IMR-90 (cell line): ENCODE results near the gene TNIP2. TPM values are rescaled to one million over a fixed set of nuclear protein-coding genes. Genes with fewer than 3 reads are reported as not detected.

Experiments
- ATAC-seq: fragments of 200-7000 bp; cut with Tn5 transposase; 2 replicates; pipeline ENCODE4 v1.9.1; 2020; ENCODE audit warnings: low read depth, mild to moderate bottlenecking, moderate library complexity
- BruUV-seq: library from RNA; stranded (reverse); fragments of 400-500 nt; replicated peaks from 2 replicates; lab custom pipeline; 2021; lab: Mats Ljungman, UMichigan
- CTCF ChIA-PET: fragments of 300-600 bp; formaldehyde crosslinking; extraction: SDS; loops from one replicate; lab custom pipeline; 2021; ENCODE audit warnings: antibody characterized with exemption; lab: Yijun Ruan, JAX
- POLR2A ChIA-PET: fragments of 300-600 bp; sonication (Branson Sonifier 250); formaldehyde crosslinking; loops from one replicate; lab custom pipeline; 2022; ENCODE audit warnings: antibody characterized with exemption; ENCODE audit not compliant: unreplicated experiment; lab: Charles Lee
- DNase-seq: peaks from one replicate; pipeline ENCODE4 v3.0.0; 2013
- H2AFZ ChIP-seq: replicated peaks from 2 replicates; pipeline ENCODE3; 2013; ENCODE audit warnings: low read length, mild to moderate bottlenecking; ENCODE audit not compliant: poor library complexity
- H2AK5ac ChIP-seq: 2 replicates; pipeline ENCODE4 v1.6.1; 2013; ENCODE audit warnings: low read depth, low read length, inconsistent platforms
- H2AK9ac ChIP-seq: replicated peaks from 2 replicates; pipeline ENCODE3; 2013; ENCODE audit warnings: mild to moderate bottlenecking, low read depth, low read length, moderate library complexity; ENCODE audit not compliant: poor library complexity
- H2BK120ac ChIP-seq: 2 replicates; pipeline ENCODE4 v1.6.1; 2013; ENCODE audit warnings: low read depth, low read length, inconsistent platforms
- H2BK15ac ChIP-seq: 3 replicates; pipeline ENCODE4 v1.6.1; 2013; ENCODE audit warnings: low read depth, low read length, inconsistent platforms
- H2BK20ac ChIP-seq: 2 replicates; pipeline ENCODE4 v1.6.1; 2013; ENCODE audit warnings: low read depth, mild to moderate bottlenecking, inconsistent platforms, low read length, moderate library complexity
- H2BK5ac ChIP-seq: 2 replicates; pipeline ENCODE4 v1.6.1; 2013; ENCODE audit warnings: mild to moderate bottlenecking, low read depth, low read length, inconsistent platforms; ENCODE audit not compliant: poor library complexity, severe bottlenecking
- H3K14ac ChIP-seq: replicated peaks from 2 replicates; pipeline ENCODE4 v1.6.1; 2013; ENCODE audit warnings: low read depth, low read length, inconsistent platforms
- H3K18ac ChIP-seq: 2 replicates; pipeline ENCODE4 v1.6.1; 2013; ENCODE audit warnings: low read depth, low read length, control low read depth
- H3K23ac ChIP-seq: 2 replicates; pipeline ENCODE4 v1.6.1; 2013; ENCODE audit warnings: low read depth, low read length, inconsistent platforms
- H3K27ac ChIP-seq: 2 replicates; pipeline ENCODE4 v1.5.1; 2013; ENCODE audit warnings: mild to moderate bottlenecking, control low read depth, low read length; ENCODE audit not compliant: insufficient read depth
- H3K27me3 ChIP-seq: 2 replicates; pipeline ENCODE4 v1.6.1; 2013; ENCODE audit warnings: low read length; ENCODE audit not compliant: control insufficient read depth, insufficient read depth
- H3K36me3 ChIP-seq: 2 replicates; pipeline ENCODE4 v1.6.1; 2013; ENCODE audit warnings: low read length, mixed read lengths; ENCODE audit not compliant: control insufficient read depth, insufficient read depth
- H3K4ac ChIP-seq: 2 replicates; pipeline ENCODE4 v1.6.1; 2013; ENCODE audit warnings: low read depth, low read length, inconsistent platforms
- H3K4me1 ChIP-seq: 2 replicates; pipeline ENCODE4 v1.6.1; 2013; ENCODE audit warnings: low read length, mixed read lengths; ENCODE audit not compliant: control insufficient read depth, insufficient read depth
- H3K4me2 ChIP-seq: 2 replicates; pipeline ENCODE4 v1.6.1; 2013; ENCODE audit warnings: low read depth, mild to moderate bottlenecking, control low read depth, low read length, moderate library complexity
- H3K4me3 ChIP-seq: 2 replicates; pipeline ENCODE4 v1.5.1; 2013; ENCODE audit warnings: low read depth, mild to moderate bottlenecking, control low read depth, low read length, moderate library complexity; ENCODE audit not compliant: insufficient read depth
- H3K56ac ChIP-seq: 2 replicates; pipeline ENCODE4 v1.6.1; 2013; ENCODE audit warnings: low read length, inconsistent platforms; ENCODE audit not compliant: insufficient read depth; ENCODE audit errors: extremely low read depth
- H3K79me1 ChIP-seq, 2 experiments: 2 replicates each; pipeline ENCODE4 v1.6.1; 2013; ENCODE audit warnings: low read length in 2 of 2, inconsistent platforms in 1 of 2, low read depth in 1 of 2
- H3K9ac ChIP-seq: 2 replicates; pipeline ENCODE4 v1.6.1; 2013; ENCODE audit warnings: low read depth, low read length, control low read depth
- H3K9me1 ChIP-seq: 2 replicates; pipeline ENCODE4 v1.6.1; 2013; ENCODE audit warnings: low read length, inconsistent platforms; ENCODE audit not compliant: insufficient read depth
- H3K9me3 ChIP-seq: 2 replicates; pipeline ENCODE4 v1.6.1; 2013; ENCODE audit warnings: low read length; ENCODE audit not compliant: control insufficient read depth, insufficient read depth
- H4K20me1 ChIP-seq: 2 replicates; pipeline ENCODE4 v1.6.1; 2013; ENCODE audit warnings: low read length, inconsistent platforms; ENCODE audit not compliant: insufficient read depth
- H4K5ac ChIP-seq: 2 replicates; pipeline ENCODE4 v1.6.1; 2013; ENCODE audit warnings: mild to moderate bottlenecking, low read depth, low read length, control low read depth
- H4K8ac ChIP-seq, 2 experiments: 2 replicates each; pipeline ENCODE4 v1.6.1; 2013; ENCODE audit warnings: low read depth in 2 of 2, low read length in 2 of 2, control low read depth in 1 of 2, inconsistent platforms in 1 of 2
- H4K91ac ChIP-seq: 2 replicates; pipeline ENCODE4 v1.6.1; 2013; ENCODE audit warnings: low read depth, low read length, inconsistent platforms; ENCODE audit not compliant: insufficient read depth
- CEBPB ChIP-seq: IDR thresholded peaks from 2 replicates; pipeline ENCODE4 v1.6.1; 2012; ENCODE audit warnings: low read depth, low read length, improper control_type of control experiment
- FOS ChIP-seq: fragments of 150-350 bp; IDR thresholded peaks from 2 replicates; pipeline ENCODE4 v1.6.1; 2016; ENCODE audit warnings: low read depth, low read length
- MAZ ChIP-seq: IDR thresholded peaks from 2 replicates; pipeline ENCODE4 v1.6.1; 2012; ENCODE audit warnings: low read depth, mild to moderate bottlenecking, low read length, improper control_type of control experiment, moderate library complexity, borderline replicate concordance
- MXI1 ChIP-seq: IDR thresholded peaks from 2 replicates; pipeline ENCODE4 v1.6.1; 2012; ENCODE audit warnings: low read depth, mild to moderate bottlenecking, low read length, moderate library complexity, borderline replicate concordance
- NFE2L2 ChIP-seq: fragments of 150-350 bp; IDR thresholded peaks from 2 replicates; pipeline ENCODE4 v1.6.1; 2016; ENCODE audit warnings: low read depth, mild to moderate bottlenecking, low read length
- POLR2A ChIP-seq: IDR thresholded peaks from 2 replicates; pipeline ENCODE4 v1.6.1; 2012; ENCODE audit warnings: mild to moderate bottlenecking, low read depth, low read length
- RAD21 ChIP-seq: IDR thresholded peaks from 2 replicates; pipeline ENCODE4 v1.6.1; 2012; ENCODE audit warnings: low read length, improper control_type of control experiment
- RCOR1 ChIP-seq: IDR thresholded peaks from 2 replicates; pipeline ENCODE4 v1.6.1; 2012; ENCODE audit warnings: mild to moderate bottlenecking, low read length, improper control_type of control experiment; ENCODE audit not compliant: insufficient replicate concordance
- WGBS, 2 experiments: methylation state at CpG; one replicate each; pipeline versions ENCODE4 v1.1.5 to v1.1.7; 2013; ENCODE audit warnings: missing lambda C conversion rate in 2 of 2; ENCODE audit not compliant: insufficient read length in 1 of 2; ENCODE audit errors: extremely low coverage in 2 of 2; 5-methylcytosine and 5-hydroxymethylcytosine counted together
- dilution Hi-C: fragments of 300-500 bp; cut with HindIII; formaldehyde crosslinking; loops from one replicate; pipeline ENCODE4 v1.14.3; 2018; ENCODE audit warnings: low sequenced_read_pairs; ENCODE audit not compliant: unreplicated experiment
- in situ Hi-C: fragments of 300-500 bp; cut with MboI; formaldehyde crosslinking; loops from 3 replicates; pipeline ENCODE4 v1.14.3; 2019; ENCODE audit warnings: low sequenced_read_pairs, inconsistent platforms, mixed read lengths
- intact Hi-C: fragments of 100-400 bp; cut with micrococcal nuclease; formaldehyde crosslinking; loops from 2 replicates; pipeline ENCODE4 v1.10.0; 2022
- polyA plus RNA-seq, 3 experiments: library from polyadenylated mRNA; depleted of rRNA; stranded (reverse); fragments of >200 nt; gene quantifications; 2 replicates each; pipeline ENCODE4 v1.2.3, GENCODE V29; 2012; ENCODE audit warnings: low replicate concordance in 1 of 3
- total RNA-seq: library from RNA; depleted of rRNA; stranded (reverse); fragments of >200 nt; gene quantifications from 2 replicates; pipeline ENCODE4 v1.2.3, GENCODE V29; 2012
- TF ChIP-seq, protein P1 (sequence below): fragments of 150-350 bp; IDR thresholded peaks from 2 replicates; pipeline ENCODE4 v1.6.1; 2017; ENCODE audit warnings: mild to moderate bottlenecking, antibody characterized with exemption, low read length, low read depth
- TF ChIP-seq, protein P2 (sequence below): fragments of 150-350 bp; IDR thresholded peaks from 2 replicates; pipeline ENCODE4 v1.6.1; 2016; ENCODE audit warnings: low read depth, mild to moderate bottlenecking, low read length, moderate library complexity, borderline replicate concordance

Gene TNIP2
- total and polyA plus RNA-seq, 2 of the 4 experiments (the other 2 are of a cell fraction): 33.3 to 38.5 TPM

- ChIA-PET POLR2A (no interaction called here), CTCF (no interaction called here)
- Histone ChIP-seq H4K8ac (peak overlapping the region in 1 of 2 experiments; percentile 85; a peak in 2 of 4 replicates), H3K23ac (peak overlapping the region; percentile 37; the same call in 1 of the 2 replicates), H2BK5ac (peak overlapping the region; percentile 41), H3K27me3 (no peaks in the 10 kb centered on the region), H3K14ac (peak overlapping the region; percentile 90), H3K36me3 (no peaks in the 10 kb centered on the region), H2BK20ac (peak overlapping the region; percentile 54; the same call in 1 of the 2 replicates), H3K9me1 (no peaks in the 10 kb centered on the region), H3K9me3 (no peaks in the 10 kb centered on the region), H3K18ac (0 out of 2 replicates have a peak overlapping the region, but pooled peaks have one; percentile 17), H2BK120ac (peak overlapping the region; percentile 66; the same call in 1 of the 2 replicates), H2AFZ (peak overlapping the region; percentile 59), H2AK5ac (peak overlapping the region; percentile 39; the same call in 1 of the 2 replicates), H3K27ac (peak overlapping the region; percentile 30; the same call in 1 of the 2 replicates), H3K4me1 (peaks cover 7% of the 10 kb centered on the region; the same call in 1 of the 2 replicates), H3K79me1 (no peaks in the 10 kb centered on the region), H3K4ac (peak overlapping the region; percentile 84), H2AK9ac (peak overlapping the region; percentile 23), H3K4me3 (no peak overlapping the region), H4K5ac (peak overlapping the region; percentile 67), H3K56ac (no peak overlapping the region), H2BK15ac (no peak overlapping the region; the same call in 2 of the 3 replicates), H4K20me1 (no peaks in the 10 kb centered on the region), H3K4me2 (no peak overlapping the region), H3K9ac (no peak overlapping the region), H4K91ac (peak overlapping the region; percentile 27; the same call in 1 of the 2 replicates)
- DNase-seq (no peak), ATAC-seq (peak; percentile 57)
- no TSS peak for BruUV-seq
- in situ Hi-C loops: loop anchor here (25.0 kb wide), 1 partner anchor 266 kb away; no protein-coding TSS in a partner anchor
- WGBS, 2 experiments: 60% methylated on average over 1 of the region's 3 CpGs; no CpG with 5 or more reads in 1 of the 2 experiments
- TF ChIP-seq MAZ: no peak
- no peak for TF ChIP-seq RAD21
- TF ChIP-seq, protein P1, sequence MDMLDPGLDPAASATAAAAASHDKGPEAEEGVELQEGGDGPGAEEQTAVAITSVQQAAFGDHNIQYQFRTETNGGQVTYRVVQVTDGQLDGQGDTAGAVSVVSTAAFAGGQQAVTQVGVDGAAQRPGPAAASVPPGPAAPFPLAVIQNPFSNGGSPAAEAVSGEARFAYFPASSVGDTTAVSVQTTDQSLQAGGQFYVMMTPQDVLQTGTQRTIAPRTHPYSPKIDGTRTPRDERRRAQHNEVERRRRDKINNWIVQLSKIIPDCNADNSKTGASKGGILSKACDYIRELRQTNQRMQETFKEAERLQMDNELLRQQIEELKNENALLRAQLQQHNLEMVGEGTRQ: no peak
- TF ChIP-seq, protein P2, sequence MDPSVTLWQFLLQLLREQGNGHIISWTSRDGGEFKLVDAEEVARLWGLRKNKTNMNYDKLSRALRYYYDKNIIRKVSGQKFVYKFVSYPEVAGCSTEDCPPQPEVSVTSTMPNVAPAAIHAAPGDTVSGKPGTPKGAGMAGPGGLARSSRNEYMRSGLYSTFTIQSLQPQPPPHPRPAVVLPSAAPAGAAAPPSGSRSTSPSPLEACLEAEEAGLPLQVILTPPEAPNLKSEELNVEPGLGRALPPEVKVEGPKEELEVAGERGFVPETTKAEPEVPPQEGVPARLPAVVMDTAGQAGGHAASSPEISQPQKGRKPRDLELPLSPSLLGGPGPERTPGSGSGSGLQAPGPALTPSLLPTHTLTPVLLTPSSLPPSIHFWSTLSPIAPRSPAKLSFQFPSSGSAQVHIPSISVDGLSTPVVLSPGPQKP: no peak
- no peak for TF ChIP-seq RCOR1
- no peak for TF ChIP-seq NFE2L2
- no peak for TF ChIP-seq POLR2A
- no peak for TF ChIP-seq FOS
- no peak for TF ChIP-seq CEBPB
- TF ChIP-seq MXI1: no peak
- dilution Hi-C loops: no loop called here
- intact Hi-C loops: no loop called here
These were observed 15.1 kb upstream of the TNIP2 start for GRCh38 chr4:2771264-2771663.
